Endodermal cell (in vitro differentiated cells): Measurements from ENCODE around the gene IGFBP6. TPM values are rescaled to one million over a fixed set of nuclear protein-coding genes. Genes with fewer than 3 reads are reported as not detected.

Experiments used
- DNase-seq: peaks from one replicate; pipeline ENCODE4 v3.0.0-alpha.2; 2017
- H3K27ac ChIP-seq: 2 replicates; pipeline ENCODE4 v1.5.1; 2013; ENCODE audit warnings: mild to moderate bottlenecking, low read depth, low read length, moderate library complexity
- H3K27me3 ChIP-seq: 2 replicates; pipeline ENCODE4 v1.6.1; 2013; ENCODE audit warnings: mild to moderate bottlenecking, low read length, moderate library complexity; ENCODE audit not compliant: insufficient read depth, control insufficient read depth, poor library complexity, severe bottlenecking
- H3K36me3 ChIP-seq: 2 replicates; pipeline ENCODE4 v1.7.0; 2013; ENCODE audit warnings: mild to moderate bottlenecking, low read length, moderate library complexity; ENCODE audit not compliant: control insufficient read depth, insufficient read depth
- H3K4me1 ChIP-seq: one replicate; pipeline ENCODE4 v1.7.0; 2013; ENCODE audit warnings: low read length; ENCODE audit not compliant: control insufficient read depth, insufficient read depth
- H3K4me3 ChIP-seq: 2 replicates; pipeline ENCODE4 v1.5.1; 2013; ENCODE audit warnings: mild to moderate bottlenecking, low read length, moderate library complexity
- H3K9ac ChIP-seq: 2 replicates; pipeline ENCODE4 v1.6.1; 2013; ENCODE audit warnings: mild to moderate bottlenecking, low read length, moderate library complexity; ENCODE audit not compliant: poor library complexity, severe bottlenecking; ENCODE audit errors: extremely low read depth
- H3K9me3 ChIP-seq: 2 replicates; pipeline ENCODE4 v1.6.1; 2013; ENCODE audit warnings: mild to moderate bottlenecking, low read length, moderate library complexity; ENCODE audit not compliant: control insufficient read depth
- H3K27ac Mint-ChIP-seq: 2 replicates; pipeline ENCODE4 v1.8.0; 2020; ENCODE audit warnings: mixed read lengths
- H3K27me3 Mint-ChIP-seq: 2 replicates; pipeline ENCODE4 v1.8.0; 2021; ENCODE audit warnings: mild to moderate bottlenecking, mixed read lengths; ENCODE audit not compliant: insufficient read depth
- H3K36me3 Mint-ChIP-seq: 2 replicates; pipeline ENCODE4 v1.8.0; 2020; ENCODE audit warnings: low read depth, mixed read lengths
- H3K4me1 Mint-ChIP-seq: 2 replicates; pipeline ENCODE4 v1.8.0; 2020; ENCODE audit warnings: mixed read lengths
- H3K4me3 Mint-ChIP-seq: 2 replicates; pipeline ENCODE4 v1.8.0; 2020; ENCODE audit warnings: mild to moderate bottlenecking, moderate library complexity, mixed read lengths
- H3K9me3 Mint-ChIP-seq: 2 replicates; pipeline ENCODE4 v1.8.0; 2020; ENCODE audit warnings: mild to moderate bottlenecking, mixed read lengths
- CTCF ChIP-seq: fragments of 200-600 bp; sonication (generic); conservative IDR thresholded peaks from 2 replicates; pipeline ENCODE4 v1.5.0; 2021; ENCODE audit warnings: antibody characterized with exemption, mild to moderate bottlenecking
- WGBS, 2 experiments: methylation state at CpG; one replicate each; pipeline versions ENCODE4 v1.1.5 to v1.1.7; 2013; ENCODE audit warnings: missing lambda C conversion rate in 2 of 2, mixed read lengths in 1 of 2; ENCODE audit not compliant: insufficient coverage in 1 of 2, insufficient read length in 1 of 2; 5-methylcytosine and 5-hydroxymethylcytosine counted together
- total RNA-seq, 2 donors: library from RNA; stranded (reverse); fragmentation: NEBNext Ultra II Directional in 1 of 2; extraction: Animal tissue kit (Norgen Biotek cat#: 25700) in 1 of 2; gene quantifications; 2 replicates in 1 of 2; 3 replicates in 1 of 2; pipeline ENCODE4 v1.2.1, GENCODE V29; 2021

The IGFBP6 gene
- total RNA-seq, 2 donors from 2014 or later = 21.7 to 48.4 TPM

DNA sequence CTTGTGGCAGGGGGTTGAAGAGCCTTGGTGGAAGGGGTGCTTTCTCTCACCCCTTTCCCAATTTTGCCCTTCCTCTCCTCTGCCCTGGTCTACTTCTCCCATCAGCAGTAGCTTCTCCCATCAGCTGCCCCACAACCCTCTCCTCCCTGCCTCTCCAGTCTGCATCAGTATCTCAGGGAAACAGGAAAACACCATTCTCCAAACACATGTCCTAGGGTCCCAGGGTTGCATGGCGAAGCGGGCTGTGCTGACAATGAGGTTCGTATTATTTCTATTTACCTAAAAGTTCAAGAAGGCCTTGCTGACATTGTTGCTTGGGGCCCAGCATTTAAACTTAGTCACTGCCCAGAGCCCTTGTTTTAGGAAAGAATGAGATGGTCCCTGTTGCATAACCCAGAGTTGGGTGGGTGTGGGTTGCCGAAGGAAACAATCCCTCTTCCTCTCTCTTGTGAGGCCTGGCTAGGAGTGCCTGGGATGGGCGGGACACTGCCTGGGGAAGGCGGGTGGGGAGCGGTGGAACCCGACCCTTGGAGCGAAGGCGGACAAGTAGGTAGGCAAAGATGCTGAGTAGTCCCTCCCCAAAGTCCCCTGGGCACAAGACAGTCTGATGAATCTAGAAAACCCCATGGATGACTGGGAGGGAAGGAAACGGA is 1.3 kb upstream of the IGFBP6 start:
- Histone ChIP-seq H3K27me3 (peaks cover 31% of the 10 kb centered on the region), H3K36me3 (no peaks in the 10 kb centered on the region), H3K4me3 (peak overlapping the region; percentile 80), H3K4me1 (peaks cover 15% of the 10 kb centered on the region), H3K9ac (no peak overlapping the region), H3K27ac (no peak overlapping the region), H3K9me3 (no peaks in the 10 kb centered on the region)
- Mint-ChIP-seq H3K4me3 (peak overlapping the region; percentile 69), H3K9me3 (no peaks in the 10 kb centered on the region), H3K27me3 (peaks cover 51% of the 10 kb centered on the region), H3K4me1 (peaks cover 48% of the 10 kb centered on the region), H3K36me3 (no peaks in the 10 kb centered on the region), H3K27ac (no peak overlapping the region)
- no peak for DNase-seq
- WGBS, 2 experiments = 46 to 49% methylated on average over 8 to 11 of the region's 11 CpGs
- TF ChIP-seq CTCF = no peak

- H3K36me3 Mint-ChIP-seq = no peaks in the 10 kb centered on the region
- 17 to 19% methylated on average over 5 to 7 of the region's 9 CpGs for WGBS, 2 experiments
These were observed 708 bp upstream of the IGFBP6 start for GRCh38 chr12:53096759-53097158.

GRCh38 chr12:53097207-53097563 is 282 bp upstream of the IGFBP6 start:
- peaks cover 49% of the 10 kb centered on the region for H3K27me3 Mint-ChIP-seq
- no peak overlapping the region for H3K27ac ChIP-seq
- peak overlapping the region; percentile 69 for H3K4me3 Mint-ChIP-seq
- peaks cover 53% of the 10 kb centered on the region for H3K4me1 Mint-ChIP-seq
- H3K27me3 ChIP-seq = peaks cover 31% of the 10 kb centered on the region
- H3K4me3 ChIP-seq = peak overlapping the region; percentile 80
- H3K27ac Mint-ChIP-seq = no peak overlapping the region
- H3K9me3 ChIP-seq = no peaks in the 10 kb centered on the region
- WGBS, 2 experiments = 5% methylated on average over 9 of the region's 9 CpGs; no CpG with 5 or more reads in 1 of the 2 experiments
- H3K9me3 Mint-ChIP-seq = no peaks in the 10 kb centered on the region
- H3K36me3 Mint-ChIP-seq = no peaks in the 10 kb centered on the region
- H3K9ac ChIP-seq = peak overlapping the region; percentile 20
- TF ChIP-seq CTCF = no peak
- DNase-seq = no peak
- H3K36me3 ChIP-seq = no peaks in the 10 kb centered on the region
- H3K4me1 ChIP-seq = peaks cover 16% of the 10 kb centered on the region

More at GRCh38 chr12:53096759-53097158, 708 bp upstream of the IGFBP6 start:
- DNase-seq = peak; percentile 83
- Histone ChIP-seq H3K9ac (no peak overlapping the region), H3K4me1 (peaks cover 15% of the 10 kb centered on the region), H3K27ac (no peak overlapping the region), H3K4me3 (peak overlapping the region; percentile 80), H3K27me3 (peaks cover 31% of the 10 kb centered on the region), H3K36me3 (no peaks in the 10 kb centered on the region), H3K9me3 (no peaks in the 10 kb centered on the region)
- Mint-ChIP-seq H3K9me3 (no peaks in the 10 kb centered on the region), H3K4me1 (peaks cover 49% of the 10 kb centered on the region), H3K27ac (no peak overlapping the region), H3K4me3 (peak overlapping the region; percentile 69), H3K27me3 (peaks cover 49% of the 10 kb centered on the region)
- TF ChIP-seq CTCF = no peak
